22Rv1 (cell line): ENCODE data around the gene SLC39A7.
"Not testable (repeated sequence)": the region's sequence is repeated elsewhere in the genome, so short reads cannot be mapped to it uniquely, and the experiment has no call there.

Experiments
- H3K27ac ChIP-seq: fragments of 450-650 bp; 2 replicates; pipeline ENCODE4 v1.5.1; 2017
- ZFX ChIP-seq: fragments of 450-650 bp; IDR thresholded peaks from 2 replicates; pipeline ENCODE4 v1.6.1; 2017; ENCODE audit warnings: antibody characterized with exemption, borderline replicate concordance
- TF ChIP-seq, protein P1 (sequence below): fragments of 450-650 bp; IDR thresholded peaks from 2 replicates; pipeline ENCODE4 v1.5.1; 2017; ENCODE audit warnings: mild to moderate bottlenecking

The SLC39A7 gene

DNA sequence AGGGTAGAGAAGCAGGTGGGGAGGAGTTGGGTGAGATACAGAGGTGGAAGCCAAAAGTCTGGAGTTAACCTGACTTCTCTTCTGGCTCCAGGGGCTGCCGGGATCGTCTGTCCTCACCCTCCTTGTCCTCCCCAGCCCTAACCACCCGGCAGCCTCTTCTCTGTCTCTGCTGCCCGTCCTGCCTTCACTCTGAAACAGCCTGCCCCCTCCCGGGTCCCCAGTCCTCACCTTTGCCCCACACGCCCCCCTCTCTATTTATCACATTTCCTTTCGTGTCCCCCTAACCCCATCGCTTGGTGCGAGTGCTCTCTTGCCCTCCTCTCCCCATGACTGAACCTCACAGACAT lies 13.3 kb downstream of the SLC39A7 start:
- TF ChIP-seq, protein P1, sequence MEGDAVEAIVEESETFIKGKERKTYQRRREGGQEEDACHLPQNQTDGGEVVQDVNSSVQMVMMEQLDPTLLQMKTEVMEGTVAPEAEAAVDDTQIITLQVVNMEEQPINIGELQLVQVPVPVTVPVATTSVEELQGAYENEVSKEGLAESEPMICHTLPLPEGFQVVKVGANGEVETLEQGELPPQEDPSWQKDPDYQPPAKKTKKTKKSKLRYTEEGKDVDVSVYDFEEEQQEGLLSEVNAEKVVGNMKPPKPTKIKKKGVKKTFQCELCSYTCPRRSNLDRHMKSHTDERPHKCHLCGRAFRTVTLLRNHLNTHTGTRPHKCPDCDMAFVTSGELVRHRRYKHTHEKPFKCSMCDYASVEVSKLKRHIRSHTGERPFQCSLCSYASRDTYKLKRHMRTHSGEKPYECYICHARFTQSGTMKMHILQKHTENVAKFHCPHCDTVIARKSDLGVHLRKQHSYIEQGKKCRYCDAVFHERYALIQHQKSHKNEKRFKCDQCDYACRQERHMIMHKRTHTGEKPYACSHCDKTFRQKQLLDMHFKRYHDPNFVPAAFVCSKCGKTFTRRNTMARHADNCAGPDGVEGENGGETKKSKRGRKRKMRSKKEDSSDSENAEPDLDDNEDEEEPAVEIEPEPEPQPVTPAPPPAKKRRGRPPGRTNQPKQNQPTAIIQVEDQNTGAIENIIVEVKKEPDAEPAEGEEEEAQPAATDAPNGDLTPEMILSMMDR = no peak
- TF ChIP-seq ZFX = no peak
- H3K27ac ChIP-seq = no peak overlapping the region

DNA sequence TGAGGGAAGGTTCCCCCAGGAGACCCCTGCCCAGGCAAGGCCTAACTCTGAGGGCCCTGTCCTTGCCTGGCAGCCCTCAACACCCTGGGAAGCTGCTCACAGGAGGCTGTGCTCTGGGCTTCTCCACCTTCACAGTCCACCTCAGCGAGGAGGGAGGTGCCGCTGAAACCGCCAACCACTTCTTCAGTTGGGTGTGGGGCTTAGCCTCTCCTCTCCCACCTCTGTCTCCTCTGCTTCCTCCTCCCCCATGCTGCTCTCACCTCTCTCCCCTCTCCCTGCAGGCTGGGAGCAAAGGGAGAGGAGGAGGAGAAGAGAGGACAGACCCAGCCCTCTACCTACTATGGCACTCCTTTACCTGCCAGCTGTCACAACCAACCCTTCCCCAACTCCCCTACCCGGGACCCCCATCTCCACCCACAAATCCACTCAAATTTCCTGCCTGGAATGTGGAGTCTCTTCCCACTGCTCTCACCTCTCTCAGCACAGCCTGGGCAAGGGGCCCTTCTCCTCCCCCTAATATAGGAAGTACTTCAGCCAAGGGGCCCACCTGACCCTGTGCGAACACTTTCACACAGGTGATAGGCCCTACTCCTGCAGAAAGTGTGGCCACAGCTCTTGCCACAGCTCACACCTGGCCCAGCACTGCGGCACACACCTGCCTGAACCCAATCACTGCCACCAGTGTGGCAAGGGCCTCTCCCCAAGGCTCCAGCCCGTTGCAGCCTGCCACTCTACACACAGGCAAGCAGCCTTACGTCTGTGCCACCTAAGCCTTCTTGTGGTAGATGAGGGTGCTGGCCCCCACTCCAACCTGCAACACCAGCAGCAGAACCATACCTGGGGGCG lies 14.8 kb downstream of the SLC39A7 start:
- TF ChIP-seq, protein P1 = no peak
- no peak for TF ChIP-seq ZFX
- H3K27ac ChIP-seq = no peak overlapping the region

DNA sequence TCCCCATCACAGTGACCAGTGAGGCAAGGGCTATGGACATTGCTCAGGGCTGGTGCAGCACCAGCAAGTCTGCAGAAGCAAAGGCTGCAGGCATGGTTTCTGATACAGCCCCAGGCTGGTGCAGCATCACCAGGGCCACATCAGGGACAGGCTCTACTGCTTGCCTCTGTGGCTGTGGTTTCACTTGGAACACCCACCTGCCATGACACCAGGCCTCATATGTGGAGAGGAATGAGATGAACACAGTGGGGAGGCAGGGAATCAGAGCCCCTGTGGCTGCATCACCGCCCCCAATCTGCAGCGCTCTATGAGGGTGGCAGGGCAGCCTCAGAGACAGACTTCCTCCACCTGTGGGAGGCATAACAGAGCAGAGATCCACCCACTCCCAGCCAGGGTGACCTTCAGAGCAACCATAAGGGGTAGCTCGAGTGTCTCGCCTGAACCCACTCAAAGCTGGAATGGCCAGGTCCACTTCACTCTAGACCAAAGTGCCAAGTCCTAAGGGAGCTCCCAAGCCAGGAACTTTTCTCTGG lies 15.5 kb downstream of the SLC39A7 start:
- H3K27ac ChIP-seq = no peak overlapping the region
- TF ChIP-seq ZFX = no peak
- TF ChIP-seq, protein P1 = no peak

DNA sequence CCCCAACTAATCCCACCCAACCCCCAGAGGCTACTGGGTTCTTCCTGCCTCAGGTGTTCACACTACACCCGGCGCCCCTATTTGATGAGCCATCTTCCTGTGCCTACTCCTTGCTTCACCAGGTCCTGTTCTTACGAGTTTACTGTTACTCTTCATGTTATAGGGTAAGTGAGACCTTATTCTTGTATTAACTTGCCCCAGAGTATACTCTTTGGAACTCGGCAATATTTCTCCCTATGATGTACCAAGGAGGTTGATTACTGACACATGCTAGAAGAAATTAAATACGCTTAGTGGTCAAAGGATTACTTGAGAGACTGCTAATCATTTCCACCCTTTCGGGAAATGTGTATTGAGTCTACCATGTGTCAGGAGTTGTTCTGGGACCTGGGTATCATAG lies 16.6 kb downstream of the SLC39A7 start:
- TF ChIP-seq ZFX = no peak
- TF ChIP-seq, protein P1 = no peak
- H3K27ac ChIP-seq = no peak overlapping the region

DNA sequence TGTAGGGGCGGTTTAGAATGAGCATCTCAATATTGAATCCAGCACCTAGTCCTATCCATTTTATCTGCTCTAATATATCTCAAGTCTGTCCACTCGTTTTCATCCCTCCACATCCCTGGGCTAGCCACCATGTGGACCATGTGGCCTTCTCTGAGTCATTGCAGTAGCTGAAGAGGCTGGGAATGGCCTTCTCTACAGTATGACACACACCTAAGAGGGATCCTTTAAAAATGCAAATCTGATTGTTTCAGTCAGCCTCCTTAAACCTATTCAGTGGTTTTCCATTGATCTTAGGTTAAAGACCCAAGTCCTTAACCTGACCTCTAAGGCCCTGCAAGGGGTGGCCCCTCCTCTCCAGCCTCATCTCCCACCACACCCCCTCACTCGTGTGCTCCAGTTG lies 17.0 kb downstream of the SLC39A7 start:
- no peak for TF ChIP-seq ZFX
- TF ChIP-seq, protein P1 = no peak
- H3K27ac ChIP-seq = no peak overlapping the region

DNA sequence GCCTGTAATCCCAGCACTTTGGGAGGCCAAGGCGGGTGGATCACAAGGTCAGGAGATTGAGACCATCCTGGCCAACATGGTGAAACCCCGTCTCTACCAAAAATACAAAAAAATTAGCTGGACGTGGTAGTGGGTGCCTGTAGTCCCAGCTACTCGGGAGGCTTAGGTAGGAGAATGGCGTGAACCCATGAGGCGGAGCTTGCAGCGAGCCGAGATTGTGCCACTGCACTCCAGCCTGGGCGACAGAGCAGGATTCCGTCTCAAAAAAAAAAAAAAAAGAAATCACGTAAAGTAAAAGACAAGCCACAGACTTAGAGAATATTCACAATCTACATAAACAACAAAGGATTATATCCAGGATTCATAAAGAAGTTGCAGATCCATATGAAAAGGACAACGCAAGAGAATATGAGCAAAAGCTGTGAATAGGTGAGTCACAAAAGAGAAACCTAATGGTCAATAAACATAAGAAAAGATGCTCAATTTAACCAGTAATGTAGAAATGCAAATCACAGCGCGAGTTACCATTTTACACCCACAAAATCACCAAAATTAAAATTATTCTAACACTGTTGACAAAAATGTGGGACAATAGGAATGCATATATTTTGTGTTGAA lies 25.9 kb downstream of the SLC39A7 start:
- not testable (repeated sequence) for H3K27ac ChIP-seq

DNA sequence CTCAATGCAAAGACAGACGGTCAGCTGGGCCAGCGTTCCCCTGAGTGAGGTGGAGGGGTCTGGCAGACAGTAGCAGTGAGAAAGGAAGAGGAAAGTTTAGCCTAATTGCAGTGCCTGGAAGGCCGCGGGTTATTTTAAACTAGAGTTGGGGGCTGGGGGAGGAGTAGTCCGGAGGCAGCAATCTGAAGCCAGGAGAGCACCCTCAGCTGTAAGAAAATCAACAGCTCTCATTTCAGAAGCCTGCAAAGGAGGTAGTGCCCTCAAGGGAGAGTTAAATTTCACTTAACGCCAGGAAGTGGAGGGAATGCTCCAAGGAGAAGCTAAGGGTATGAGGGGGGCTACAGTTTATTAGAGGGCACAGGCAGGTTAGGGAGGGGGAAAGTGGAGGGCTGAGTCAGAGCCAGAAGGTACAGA lies 34.6 kb downstream of the SLC39A7 start:
- TF ChIP-seq ZFX = no peak
- TF ChIP-seq, protein P1 = no peak
- no peak overlapping the region for H3K27ac ChIP-seq
